Measurements from ENCODE around the gene PUS10.
"Not testable (repeated sequence)": the region's sequence is repeated elsewhere in the genome, so short reads cannot be mapped to it uniquely, and the experiment has no call there.

PUS10 gene

DNA sequence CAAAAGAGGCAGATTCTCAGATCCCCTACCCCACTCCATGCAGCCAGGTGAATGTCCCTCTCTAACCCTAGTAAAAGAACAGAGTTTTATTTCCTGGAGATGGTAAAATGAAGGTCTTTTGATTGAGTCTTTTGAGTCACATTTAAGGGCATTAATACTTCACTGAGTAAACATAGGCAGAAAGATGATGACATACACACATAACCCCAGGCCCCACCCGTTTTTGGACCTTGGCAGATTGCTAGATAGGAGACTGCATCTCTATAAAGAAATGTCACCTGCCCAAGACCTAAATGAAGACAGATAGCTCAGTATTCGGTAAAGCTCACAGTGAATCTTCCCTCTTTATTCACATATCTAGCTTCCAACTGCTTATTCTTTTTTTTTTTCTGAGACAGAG lies 28.8 kb downstream of the PUS10 start:
- peaks cover 3% of the 10 kb centered on the region for H3K9me3 Mint-ChIP-seq
- H3K27ac Mint-ChIP-seq, result no peak overlapping the region
- H3K36me3 Mint-ChIP-seq, result peaks cover 13% of the 10 kb centered on the region
- peaks cover 10% of the 10 kb centered on the region for H3K4me1 Mint-ChIP-seq
- no peak overlapping the region for H3K4me3 Mint-ChIP-seq
- H3K27me3 Mint-ChIP-seq, result no peaks in the 10 kb centered on the region

DNA sequence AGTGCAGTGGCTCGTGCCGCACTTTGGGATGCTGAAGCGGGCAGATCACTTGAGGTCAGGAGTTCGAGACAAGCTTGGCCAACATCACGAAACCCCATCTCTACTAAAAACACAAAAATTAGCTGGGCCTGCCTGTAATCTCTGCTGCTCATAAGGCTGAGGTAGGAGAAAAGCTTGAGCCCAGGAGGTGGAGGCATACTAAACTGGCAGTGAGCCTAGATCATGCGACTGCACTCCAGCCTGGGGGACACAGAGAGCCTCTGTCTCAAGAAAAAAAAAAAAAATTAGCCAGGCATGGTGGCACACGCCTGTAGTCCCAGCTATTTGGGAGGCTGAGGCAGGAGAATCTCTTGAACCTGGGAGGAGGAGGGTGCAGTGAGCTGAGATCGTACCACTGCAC lies 30.4 kb downstream of the PUS10 start:
- not testable (repeated sequence) for H3K27me3 Mint-ChIP-seq, H3K9me3 Mint-ChIP-seq, H3K4me1 Mint-ChIP-seq, H3K27ac Mint-ChIP-seq, H3K4me3 Mint-ChIP-seq
- peaks cover 13% of the 10 kb centered on the region for H3K36me3 Mint-ChIP-seq

DNA sequence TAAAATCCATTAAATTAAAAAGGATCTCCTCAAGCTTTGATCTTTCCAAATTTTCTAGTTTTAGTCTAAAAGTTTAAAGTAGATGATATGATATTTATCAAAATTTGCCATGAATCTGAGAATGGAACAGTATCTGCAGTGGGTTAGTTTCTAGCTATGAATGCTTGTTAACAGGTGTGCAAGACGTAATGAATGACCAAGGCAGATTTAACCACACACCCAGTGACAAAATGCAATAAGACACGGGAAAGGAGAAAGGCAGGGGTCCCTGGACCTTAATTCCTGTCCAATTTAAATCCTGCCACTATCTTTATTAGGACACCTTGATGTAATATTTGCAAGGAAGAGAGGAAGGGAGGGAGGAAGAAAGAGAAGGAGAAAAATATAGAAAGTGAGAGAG lies 31.0 kb downstream of the PUS10 start:
- Mint-ChIP-seq H3K9me3 (peaks cover 3% of the 10 kb centered on the region), H3K4me3 (no peak overlapping the region), H3K4me1 (no peaks in the 10 kb centered on the region), H3K27me3 (no peaks in the 10 kb centered on the region), H3K27ac (no peak overlapping the region), H3K36me3 (peaks cover 10% of the 10 kb centered on the region)

DNA sequence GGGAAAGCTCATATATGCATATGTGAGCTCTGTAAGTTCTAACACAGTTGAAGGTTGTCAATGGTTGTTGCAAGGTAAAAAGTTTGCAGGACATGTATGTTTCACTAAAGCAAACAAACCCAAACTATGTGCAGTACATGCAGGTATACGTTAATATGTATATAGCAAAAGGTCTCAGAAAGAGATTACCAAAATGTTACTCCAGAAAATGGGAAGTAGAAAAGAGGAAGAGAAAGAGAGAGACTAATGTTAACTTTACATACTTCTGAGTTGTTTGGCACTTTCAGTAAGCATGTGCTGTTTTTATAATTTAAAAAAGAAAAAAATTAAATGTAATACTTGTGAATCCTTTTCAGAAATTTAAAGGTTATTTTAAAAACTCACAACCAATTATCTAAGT lies 33.3 kb downstream of the PUS10 start:
- H3K4me3 Mint-ChIP-seq, result no peak overlapping the region
- H3K36me3 Mint-ChIP-seq, result peaks cover 2% of the 10 kb centered on the region
- H3K9me3 Mint-ChIP-seq, result no peaks in the 10 kb centered on the region
- no peaks in the 10 kb centered on the region for H3K27me3 Mint-ChIP-seq
- H3K4me1 Mint-ChIP-seq, result peaks cover 3% of the 10 kb centered on the region
- H3K27ac Mint-ChIP-seq, result no peak overlapping the region

DNA sequence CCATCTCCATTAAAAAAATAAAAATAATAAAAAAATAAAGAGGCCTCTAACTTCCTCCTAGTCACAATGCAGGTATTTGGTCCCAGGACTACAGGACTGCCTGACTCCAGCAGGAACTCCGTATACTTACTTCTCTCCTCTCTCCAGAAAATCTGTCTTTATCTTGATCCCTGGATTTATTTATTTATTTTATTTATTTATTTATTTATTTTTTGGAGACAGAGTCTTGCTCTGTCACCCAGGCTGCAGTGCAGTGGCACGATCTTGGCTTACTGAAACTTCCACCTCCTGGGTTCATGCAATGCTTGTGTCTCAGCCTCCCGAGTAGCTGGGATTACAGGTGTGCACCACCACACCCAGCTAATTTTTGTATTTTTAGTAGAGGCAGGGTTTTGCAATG lies 36.0 kb downstream of the PUS10 start:
- H3K27me3 Mint-ChIP-seq, result not testable (repeated sequence)

DNA sequence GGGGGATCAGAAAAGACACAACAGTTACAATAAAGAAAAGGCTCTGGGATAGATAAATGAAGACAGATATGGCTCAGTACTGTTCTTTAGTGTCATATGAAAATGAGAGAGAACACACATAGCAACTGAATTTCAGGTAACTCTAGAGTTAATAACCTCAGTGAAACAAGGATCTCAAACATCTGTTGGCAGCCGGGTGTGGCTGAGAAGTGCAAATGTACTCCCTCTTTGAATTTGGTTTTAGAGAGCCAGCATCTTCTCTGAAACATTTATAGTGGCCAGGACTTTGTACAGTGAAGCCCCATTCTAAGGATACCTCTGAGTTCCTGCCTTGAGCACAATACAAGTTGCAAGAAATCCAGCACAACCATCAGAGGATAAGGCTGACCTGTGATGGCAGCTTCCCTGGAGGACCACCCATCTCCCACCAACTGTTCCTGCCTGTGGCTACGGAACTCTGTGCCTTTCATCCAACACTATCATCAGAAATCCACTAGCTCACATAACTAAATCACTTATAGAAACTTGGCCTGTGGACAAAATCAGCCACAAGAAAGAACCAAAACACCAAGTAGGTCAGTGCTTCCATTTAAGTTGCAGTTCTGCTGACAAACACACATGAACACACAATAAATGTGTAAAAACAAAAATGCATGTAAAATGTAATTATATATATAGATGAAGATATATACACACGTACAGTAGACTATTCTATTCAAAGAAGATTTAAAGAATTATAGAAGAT lies 37.8 kb downstream of the PUS10 start:
- Mint-ChIP-seq H3K36me3 (peaks cover 1% of the 10 kb centered on the region), H3K4me3 (no peak overlapping the region), H3K4me1 (peaks cover 20% of the 10 kb centered on the region), H3K27ac (no peak overlapping the region), H3K27me3 (no peaks in the 10 kb centered on the region), H3K9me3 (no peaks in the 10 kb centered on the region)

More for the DNA sequence above, 36.0 kb downstream of the PUS10 start:
- H3K4me1 Mint-ChIP-seq, result peaks cover 16% of the 10 kb centered on the region
- not testable (repeated sequence) for H3K36me3 Mint-ChIP-seq, H3K27ac Mint-ChIP-seq, H3K9me3 Mint-ChIP-seq, H3K4me3 Mint-ChIP-seq

DNA sequence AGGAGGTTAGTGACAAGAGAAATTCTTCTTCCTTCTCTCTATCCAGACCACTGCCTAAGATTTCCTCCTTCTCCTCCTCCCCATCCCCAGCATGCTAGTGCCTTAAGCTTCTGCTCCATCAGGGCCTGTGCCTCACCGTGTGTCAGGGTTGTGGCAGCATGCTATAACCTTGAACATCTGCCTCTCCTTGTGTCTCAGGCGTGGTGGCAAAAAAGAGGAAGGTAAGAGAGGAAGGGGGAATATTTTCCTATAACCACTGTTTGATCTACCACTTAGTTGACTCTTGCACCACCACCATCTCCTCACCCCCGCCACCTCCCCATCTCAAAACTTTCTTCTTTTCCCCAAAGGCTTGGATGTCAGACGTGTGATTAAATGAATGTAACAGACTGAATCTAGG lies 38.8 kb downstream of the PUS10 start:
- peaks cover 20% of the 10 kb centered on the region for H3K4me1 Mint-ChIP-seq
- peak overlapping the region; percentile 6 for H3K27ac Mint-ChIP-seq
- peaks cover 3% of the 10 kb centered on the region for H3K36me3 Mint-ChIP-seq
- H3K27me3 Mint-ChIP-seq, result no peaks in the 10 kb centered on the region
- H3K9me3 Mint-ChIP-seq, result no peaks in the 10 kb centered on the region
- H3K4me3 Mint-ChIP-seq, result no peak overlapping the region

DNA sequence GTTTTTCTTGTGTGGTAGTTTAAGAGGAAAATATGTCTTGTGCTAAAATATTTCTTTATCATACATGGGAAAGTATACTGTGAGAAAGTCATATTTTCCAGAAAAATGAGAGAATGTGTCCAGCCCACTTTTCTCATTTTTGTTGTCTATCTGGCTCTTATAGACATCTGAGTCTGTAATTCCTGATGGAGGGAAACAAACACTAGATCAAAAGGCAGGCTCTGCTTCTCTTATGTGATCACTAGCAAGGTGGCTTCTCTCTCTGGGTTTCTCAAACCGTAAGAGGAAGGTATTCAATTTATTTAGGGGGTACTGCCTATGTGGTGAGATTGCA lies 40.5 kb downstream of the PUS10 start:
- Mint-ChIP-seq H3K27ac (peak overlapping the region; percentile 56), H3K9me3 (no peaks in the 10 kb centered on the region), H3K4me1 (peaks cover 20% of the 10 kb centered on the region), H3K36me3 (peaks cover 3% of the 10 kb centered on the region), H3K4me3 (no peak overlapping the region), H3K27me3 (no peaks in the 10 kb centered on the region)

DNA sequence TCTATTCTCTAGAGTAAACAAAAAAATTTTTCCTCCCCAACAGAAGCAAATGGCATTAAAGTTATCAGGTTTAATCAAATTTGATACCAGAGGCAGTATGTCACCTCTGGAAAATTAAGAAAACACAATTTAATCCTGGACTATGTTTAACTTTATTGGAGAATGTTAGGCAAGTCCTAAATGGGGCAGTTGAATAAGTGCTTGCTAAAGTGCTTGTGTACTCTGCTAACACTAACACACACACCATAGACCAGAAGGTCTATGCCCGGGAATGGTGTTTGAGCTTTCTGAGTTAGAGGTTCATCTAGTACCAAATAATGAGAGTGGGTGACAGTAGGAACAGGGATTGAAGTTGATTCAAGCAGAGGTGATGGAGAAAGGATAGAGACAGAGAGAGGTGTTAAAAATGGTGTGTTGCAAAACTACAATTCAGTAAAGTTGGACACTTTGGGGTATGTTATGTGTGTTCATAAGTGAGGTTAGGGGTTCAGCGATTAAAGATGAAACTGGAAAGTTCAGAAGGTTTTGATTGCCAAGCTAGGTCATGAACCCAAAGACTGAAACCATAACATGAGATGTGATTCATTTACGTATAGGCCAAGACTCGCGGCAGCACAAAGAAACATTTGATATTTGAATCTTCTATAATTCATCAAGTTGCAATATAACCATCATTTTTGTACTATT lies 41.0 kb downstream of the PUS10 start:
- Mint-ChIP-seq H3K4me1 (peaks cover 20% of the 10 kb centered on the region), H3K27me3 (no peaks in the 10 kb centered on the region), H3K9me3 (no peaks in the 10 kb centered on the region), H3K4me3 (peak overlapping the region; percentile 1), H3K36me3 (peaks cover 3% of the 10 kb centered on the region), H3K27ac (peak overlapping the region; percentile 56)

DNA sequence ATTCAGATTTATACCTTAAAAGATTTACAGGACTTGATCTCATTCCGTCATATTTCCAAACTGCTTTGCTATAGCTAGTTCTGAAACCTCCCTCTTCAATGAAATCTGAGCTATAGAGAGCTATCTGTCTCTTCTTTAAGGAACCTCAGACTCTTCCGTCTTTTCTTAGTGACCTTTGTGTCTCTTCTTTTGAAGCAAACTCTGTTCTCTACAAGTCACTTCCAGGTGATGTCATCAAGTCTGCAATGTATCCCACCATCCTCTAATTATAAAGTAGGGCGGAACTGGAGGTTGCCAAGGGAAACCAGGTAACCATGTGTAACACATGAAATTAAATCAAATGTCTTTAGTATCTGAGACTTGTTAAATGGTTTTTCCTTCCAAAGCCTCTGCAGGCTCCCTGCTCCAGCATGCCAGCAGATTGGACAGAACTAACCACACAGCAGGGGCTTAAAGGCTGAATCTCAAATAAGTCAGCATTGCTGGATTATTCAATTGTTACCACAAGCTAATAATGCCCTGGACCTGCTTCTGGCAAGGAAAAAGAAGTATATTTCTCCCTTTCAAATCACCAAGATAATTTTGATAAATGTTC lies 41.7 kb downstream of the PUS10 start:
- H3K4me1 Mint-ChIP-seq, result peaks cover 20% of the 10 kb centered on the region
- H3K27ac Mint-ChIP-seq, result no peak overlapping the region
- no peak overlapping the region for H3K4me3 Mint-ChIP-seq
- no peaks in the 10 kb centered on the region for H3K27me3 Mint-ChIP-seq
- peaks cover 3% of the 10 kb centered on the region for H3K36me3 Mint-ChIP-seq
- H3K9me3 Mint-ChIP-seq, result no peaks in the 10 kb centered on the region

DNA sequence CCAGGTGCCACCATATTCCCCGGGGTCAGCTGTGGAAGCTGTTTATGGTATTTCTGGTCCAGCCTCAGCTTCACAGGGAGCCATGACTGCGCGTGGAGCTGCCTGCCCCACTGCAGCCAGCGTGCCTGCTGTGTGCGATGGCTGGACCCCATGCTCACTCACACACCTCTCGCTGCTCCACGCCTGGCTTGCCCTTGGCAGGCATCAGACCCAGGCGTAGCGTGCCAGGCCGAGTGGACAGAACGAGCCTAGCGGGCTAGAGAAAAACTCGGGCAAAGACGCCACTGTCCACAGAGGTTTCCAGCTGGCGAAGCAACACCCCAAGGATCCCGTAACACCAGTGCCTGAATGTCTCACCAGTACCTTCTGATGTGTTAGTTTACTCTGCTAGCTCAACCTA lies 43.4 kb downstream of the PUS10 start:
- Mint-ChIP-seq H3K36me3 (peaks cover 3% of the 10 kb centered on the region), H3K9me3 (no peaks in the 10 kb centered on the region), H3K4me3 (no peak overlapping the region), H3K27ac (no peak overlapping the region), H3K4me1 (peaks cover 20% of the 10 kb centered on the region), H3K27me3 (no peaks in the 10 kb centered on the region)

DNA sequence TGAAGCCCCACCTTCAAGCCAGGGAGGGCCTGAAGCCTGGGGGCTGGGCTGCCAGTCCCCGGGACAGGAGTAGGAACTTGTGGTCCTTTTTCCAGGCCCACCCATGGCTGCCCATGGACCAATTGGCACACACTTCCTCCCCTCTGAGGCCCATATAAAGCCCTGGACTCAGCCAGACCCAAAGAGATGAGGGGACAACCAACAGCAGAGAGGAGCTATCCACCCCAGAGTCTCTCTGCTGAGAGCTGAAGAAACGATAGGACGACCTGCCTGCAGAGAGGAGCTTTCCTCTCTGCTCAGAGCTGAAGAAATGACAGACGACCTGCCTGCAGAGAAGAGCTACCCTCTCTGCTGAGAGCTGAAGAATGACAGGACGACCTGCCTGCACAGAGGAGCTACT lies 44.4 kb downstream of the PUS10 start:
- Mint-ChIP-seq H3K27me3 (no peaks in the 10 kb centered on the region), H3K4me1 (peaks cover 17% of the 10 kb centered on the region), H3K27ac (no peak overlapping the region), H3K9me3 (no peaks in the 10 kb centered on the region), H3K36me3 (peaks cover 4% of the 10 kb centered on the region), H3K4me3 (no peak overlapping the region)

DNA sequence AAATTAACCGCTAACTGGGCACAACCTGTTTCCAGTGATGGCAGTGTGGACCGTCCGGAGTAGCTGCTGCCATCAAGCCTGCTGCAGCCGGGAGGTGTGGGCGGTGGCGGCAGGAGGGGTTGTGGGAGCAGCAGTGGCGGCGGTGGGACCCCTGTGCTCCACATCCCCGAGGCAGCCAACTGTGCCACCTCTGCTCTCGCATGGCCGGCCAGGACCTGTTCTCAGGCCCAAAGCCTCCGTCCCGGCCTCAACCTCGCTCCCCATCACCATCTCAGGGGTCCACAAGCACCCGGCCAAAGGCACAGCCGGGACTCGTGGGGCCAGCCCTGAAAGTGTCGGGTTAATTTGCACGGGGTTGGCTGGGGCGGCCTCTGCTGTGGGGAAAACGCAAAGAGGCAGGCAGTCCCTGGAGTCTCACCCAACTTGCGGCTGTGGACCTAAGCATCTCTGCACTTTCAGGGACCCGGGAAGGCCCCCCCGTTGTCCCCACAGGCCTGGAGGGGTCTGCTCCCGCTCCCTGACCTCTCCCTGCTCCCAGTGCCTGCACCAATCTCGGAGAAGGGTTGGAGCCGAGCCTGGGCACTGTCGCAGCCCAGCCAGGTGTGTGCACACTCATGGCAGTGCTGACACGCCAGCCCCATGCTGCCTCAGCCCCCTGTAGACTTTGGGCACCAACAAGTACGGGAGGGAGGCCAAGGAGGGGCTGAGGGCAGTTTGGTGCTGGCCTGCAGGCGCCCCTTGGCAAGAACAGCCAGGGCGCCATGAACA lies 45.0 kb downstream of the PUS10 start:
- peaks cover 4% of the 10 kb centered on the region for H3K36me3 Mint-ChIP-seq
- H3K27me3 Mint-ChIP-seq, result no peaks in the 10 kb centered on the region
- no peak overlapping the region for H3K27ac Mint-ChIP-seq
- no peak overlapping the region for H3K4me3 Mint-ChIP-seq
- H3K4me1 Mint-ChIP-seq, result peaks cover 23% of the 10 kb centered on the region
- no peaks in the 10 kb centered on the region for H3K9me3 Mint-ChIP-seq

DNA sequence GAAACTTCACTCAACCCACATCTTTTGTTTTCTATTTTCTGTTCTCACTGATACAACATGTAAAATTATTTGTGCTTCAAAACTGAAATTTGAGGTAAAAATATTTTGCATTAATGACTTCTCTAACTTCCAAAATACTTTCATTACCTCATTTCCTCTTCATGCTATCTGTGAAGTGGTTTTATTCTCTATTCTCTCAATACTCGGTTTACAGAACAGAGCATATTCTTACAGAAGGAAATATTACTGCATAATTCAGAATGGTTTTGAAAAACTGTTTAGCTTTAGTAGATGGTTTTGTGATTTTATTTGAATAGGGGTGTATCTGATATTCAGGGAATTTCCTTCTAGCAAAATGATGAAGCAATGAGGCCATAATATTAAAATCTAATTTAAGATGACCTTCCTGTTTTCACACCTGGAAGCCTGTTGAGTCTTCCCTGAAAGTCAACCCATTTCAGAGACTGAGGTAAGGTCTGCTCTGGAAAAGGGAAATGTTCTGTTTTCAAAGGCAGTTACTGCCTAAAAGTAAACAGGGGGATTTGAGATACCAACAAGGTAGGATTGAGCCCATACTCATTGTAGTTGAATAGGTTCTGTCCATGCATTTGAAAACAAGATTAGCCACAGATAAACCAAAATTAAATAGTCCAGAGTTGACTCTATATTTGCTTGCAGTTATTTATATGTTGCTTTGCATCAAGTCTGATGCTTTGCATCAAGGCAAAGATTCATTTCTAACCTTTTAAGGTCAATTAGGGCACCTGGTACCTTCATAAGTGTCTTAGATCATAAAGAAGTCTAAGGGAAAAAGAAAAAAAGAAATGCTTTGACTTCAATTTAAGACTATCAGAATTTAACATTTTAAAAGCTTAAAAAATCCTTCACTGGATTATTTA lies 51.3 kb downstream of the PUS10 start:
- H3K9me3 Mint-ChIP-seq, result no peaks in the 10 kb centered on the region
- H3K36me3 Mint-ChIP-seq, result peaks cover 5% of the 10 kb centered on the region
- H3K4me3 Mint-ChIP-seq, result peak overlapping the region; percentile 30
- no peaks in the 10 kb centered on the region for H3K27me3 Mint-ChIP-seq
- peak overlapping the region; percentile 66 for H3K27ac Mint-ChIP-seq
- H3K4me1 Mint-ChIP-seq, result peaks cover 57% of the 10 kb centered on the region

DNA sequence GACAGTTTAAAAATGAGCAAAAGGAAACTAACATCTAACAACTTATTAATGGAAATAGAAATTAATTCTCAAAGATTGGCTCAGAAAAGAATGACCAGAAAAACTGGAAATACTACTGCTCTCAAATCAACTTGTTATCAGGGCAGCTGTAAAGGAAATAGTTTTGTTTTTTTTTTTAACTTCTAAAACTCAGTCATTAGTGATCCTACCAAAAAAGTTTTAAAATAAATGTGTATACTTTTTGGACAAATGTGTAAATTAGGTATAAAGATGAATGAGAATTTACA lies 52.6 kb downstream of the PUS10 start:
- H3K4me3 Mint-ChIP-seq, result peak overlapping the region; percentile 54
- peak overlapping the region; percentile 35 for H3K27ac Mint-ChIP-seq
- no peaks in the 10 kb centered on the region for H3K9me3 Mint-ChIP-seq
- peaks cover 53% of the 10 kb centered on the region for H3K4me1 Mint-ChIP-seq
- no peaks in the 10 kb centered on the region for H3K27me3 Mint-ChIP-seq
- H3K36me3 Mint-ChIP-seq, result peaks cover 5% of the 10 kb centered on the region
